Stimulated activated CD4-positive, alpha-beta T cell treated with anti-CD3 and anti-CD28 coated beads, Interleukin-2, amount 100 ng/mL, for 48 hours (primary cell): ENCODE results near the gene ITGA11.

Experiments used
- DNase-seq, 2 donors: peaks; one replicate each; pipeline ENCODE4 v3.0.0-alpha.2; 2020

Gene ITGA11

GRCh38 chr15:68431792-68432401 is at the start of gene ITGA11:
Gene ITGA11, minus strand, starts transcription at chr15:68432163. Its CDS starts 97 bp downstream, at chr15:68432066.
- DNase-seq: no peak

- DNase-seq: no peak
These were observed 49.4 kb upstream of the ITGA11 start for GRCh38 chr15:68481321-68481720.

GRCh38 chr15:68480296-68480695 is 48.3 kb upstream of the ITGA11 start:
- no peak for DNase-seq

- no peak for DNase-seq
These were observed 47.9 kb upstream of the ITGA11 start for GRCh38 chr15:68479870-68480269.

- no peak for DNase-seq
These were observed 47.4 kb upstream of the ITGA11 start for GRCh38 chr15:68479406-68479805.

GRCh38 chr15:68478853-68479252 is 46.9 kb upstream of the ITGA11 start:
- DNase-seq: no peak

GRCh38 chr15:68475449-68475848 is 43.5 kb upstream of the ITGA11 start:
- no peak for DNase-seq

GRCh38 chr15:68471541-68471940 is 39.6 kb upstream of the ITGA11 start:
- no peak for DNase-seq

GRCh38 chr15:68470976-68471375 is 39.0 kb upstream of the ITGA11 start:
- DNase-seq: no peak

GRCh38 chr15:68470049-68470742 is 38.2 kb upstream of the ITGA11 start:
- DNase-seq: no peak

GRCh38 chr15:68469162-68470048 is 37.4 kb upstream of the ITGA11 start:
- DNase-seq: no peak

GRCh38 chr15:68466876-68467275 is 34.9 kb upstream of the ITGA11 start:
- no peak for DNase-seq

GRCh38 chr15:68465861-68466560 is 34.0 kb upstream of the ITGA11 start:
- DNase-seq: no peak

GRCh38 chr15:68464448-68465090 is 32.6 kb upstream of the ITGA11 start:
- DNase-seq: no peak

- DNase-seq: no peak
These were observed 32.0 kb upstream of the ITGA11 start for GRCh38 chr15:68463996-68464395.

- DNase-seq: no peak
These were observed 31.5 kb upstream of the ITGA11 start for GRCh38 chr15:68463444-68463843.

- DNase-seq: no peak
These were observed 28.2 kb upstream of the ITGA11 start for GRCh38 chr15:68460166-68460565.

- no peak for DNase-seq
These were observed 18.2 kb upstream of the ITGA11 start for GRCh38 chr15:68450192-68450591.

- no peak for DNase-seq
These were observed 17.4 kb upstream of the ITGA11 start for GRCh38 chr15:68449389-68449788.

- no peak for DNase-seq
These were observed 16.2 kb upstream of the ITGA11 start for GRCh38 chr15:68447976-68448755.

GRCh38 chr15:68447209-68447608 is 15.2 kb upstream of the ITGA11 start:
- DNase-seq: no peak

GRCh38 chr15:68445351-68445750 is 13.4 kb upstream of the ITGA11 start:
- DNase-seq: no peak
